Measurements from ENCODE around the gene DBH.

DBH gene

DNA sequence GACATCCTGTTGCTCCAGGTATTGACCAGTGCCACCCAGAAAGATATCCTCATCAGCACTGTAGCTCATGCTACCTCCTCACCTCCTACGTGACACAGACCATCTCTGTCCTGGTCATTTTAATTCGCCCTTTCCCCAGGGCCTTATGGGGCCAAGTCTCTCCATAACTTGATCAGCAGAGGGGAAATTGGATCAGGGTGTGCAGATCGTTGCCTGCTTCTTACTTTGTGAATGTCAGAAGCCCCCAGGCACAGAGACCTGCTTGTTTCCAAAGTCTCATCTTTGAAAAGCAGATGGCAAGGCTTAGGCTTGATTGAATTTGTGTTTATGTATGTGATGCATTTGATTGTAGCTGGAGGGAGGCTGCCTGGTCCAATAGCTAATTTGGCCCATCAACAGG, 8.8 kb upstream of the DBH start:
- DNase-seq = no peak

DNA sequence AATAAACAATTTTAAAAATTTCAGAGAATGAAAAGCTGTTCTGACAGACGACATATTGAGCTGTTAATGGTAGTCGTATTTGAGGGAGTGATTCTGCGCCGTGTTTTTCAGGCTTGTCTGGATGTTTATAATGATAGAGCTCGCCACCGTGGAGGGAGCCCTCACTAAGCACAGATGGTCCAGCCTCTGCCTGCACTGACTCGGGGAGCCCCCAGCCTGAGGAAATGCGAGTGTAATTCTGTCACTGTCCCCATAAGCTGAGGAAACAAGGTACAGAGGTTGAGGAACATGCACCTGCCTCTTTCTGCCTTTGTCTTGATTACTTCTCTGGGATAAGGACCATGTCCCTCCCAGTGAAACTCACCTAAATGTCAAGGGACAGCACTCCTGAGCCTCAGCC, 7.4 kb upstream of the DBH start:
- no peak for DNase-seq

DNA sequence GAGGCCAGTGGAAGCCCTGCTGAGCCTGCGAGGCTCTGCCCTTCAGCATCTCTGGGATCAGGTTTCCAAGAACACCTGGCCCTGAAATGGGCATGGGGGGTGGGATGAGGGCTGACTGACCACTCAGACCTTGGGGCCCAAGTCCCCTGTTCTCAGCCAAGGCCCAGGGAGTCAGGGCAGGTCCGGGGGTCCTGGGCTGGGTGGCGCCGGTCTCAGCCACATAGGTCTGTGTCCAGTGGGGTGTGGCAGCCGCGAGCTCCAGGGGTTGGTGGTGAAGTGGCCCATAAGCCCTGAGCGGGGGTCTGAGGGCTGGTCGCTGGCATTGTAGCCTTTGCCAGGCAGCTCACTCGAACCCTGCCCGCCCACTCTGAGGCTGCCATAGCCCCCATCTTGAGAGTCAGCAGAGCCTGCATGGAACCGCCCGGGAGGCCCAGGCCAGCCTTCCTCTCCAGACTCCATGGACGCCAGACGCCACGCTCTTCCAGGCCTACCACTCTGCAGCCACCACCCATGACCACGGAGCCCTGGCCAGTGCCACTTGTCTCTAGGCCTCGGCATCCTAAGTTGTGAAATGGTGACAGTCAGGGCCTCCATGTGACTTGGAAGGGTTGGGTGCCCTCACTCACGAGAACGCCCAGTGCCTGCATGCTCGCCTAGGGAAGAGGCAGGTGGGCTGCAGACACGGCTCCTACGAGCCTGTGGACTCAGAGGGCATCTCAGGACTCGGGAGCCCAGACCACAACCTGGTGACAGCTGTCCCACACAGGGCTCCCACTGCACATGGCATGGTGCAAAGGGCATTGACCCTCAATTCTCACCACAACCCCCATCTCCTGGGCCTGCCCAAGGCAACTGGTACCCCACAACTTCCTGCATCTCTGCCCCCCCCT, 6.7 kb upstream of the DBH start:
- DNase-seq = no peak

DNA sequence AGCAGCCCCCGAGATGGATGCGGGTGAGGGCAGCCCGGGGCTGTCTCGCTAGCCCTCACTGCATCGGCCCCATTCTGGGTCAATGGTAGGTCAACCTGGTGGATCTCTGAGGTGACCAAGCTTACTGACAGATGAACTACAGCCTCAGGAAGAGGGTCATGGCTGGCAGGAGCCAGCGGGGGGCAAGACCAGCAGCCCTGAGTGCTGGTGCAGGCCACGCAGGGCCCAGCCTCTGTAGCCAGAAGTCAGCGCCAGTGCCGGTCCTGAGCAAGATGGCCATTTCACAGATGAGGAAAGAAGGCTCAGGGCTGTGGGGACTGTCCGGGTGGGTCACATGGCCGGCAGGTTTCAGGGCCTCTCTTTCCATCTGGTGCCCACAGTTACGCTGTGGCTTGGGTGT, 5.1 kb upstream of the DBH start:
- DNase-seq = no peak

DNA sequence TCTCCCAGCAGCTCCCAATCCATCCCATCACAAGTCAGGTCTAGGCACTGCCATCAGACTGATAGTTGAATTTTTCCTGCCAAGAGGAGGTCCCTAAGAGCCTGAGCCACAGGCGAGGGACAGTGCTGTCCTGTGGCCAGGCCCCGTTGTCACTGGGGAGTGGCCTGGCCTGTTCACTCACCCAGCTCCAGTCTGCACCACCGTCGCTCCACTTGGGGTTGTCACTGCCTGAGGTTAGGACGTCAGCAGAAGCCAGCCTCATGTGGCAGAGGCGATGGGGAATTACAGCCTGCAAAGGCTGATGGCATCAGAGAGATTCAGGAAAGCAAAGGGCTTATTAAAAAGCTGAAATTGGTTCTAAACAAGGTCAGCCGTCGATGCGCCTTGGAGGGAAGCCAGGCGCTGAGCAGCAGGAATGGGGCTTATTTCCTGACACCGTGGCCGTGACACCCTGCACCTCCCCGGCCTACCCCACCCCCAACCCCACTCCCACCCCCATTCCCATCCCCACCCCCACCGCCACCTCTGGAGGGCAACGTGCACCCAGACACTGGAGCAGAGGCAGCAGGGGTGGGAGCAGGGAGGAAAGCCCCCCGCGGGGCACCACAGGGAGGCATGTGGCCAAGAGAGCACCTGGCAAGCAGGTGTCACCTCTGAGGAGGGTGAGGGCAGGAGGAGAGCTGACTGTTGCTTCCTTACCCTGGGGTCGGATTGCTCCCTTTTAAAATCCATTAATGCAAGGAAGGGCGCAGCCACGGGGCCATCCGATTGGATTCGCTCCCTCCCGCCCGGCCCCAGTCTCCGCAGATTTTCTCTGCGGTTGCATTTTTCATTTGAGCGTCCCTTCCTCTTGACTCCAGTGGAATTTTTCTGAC, 3.1 kb upstream of the DBH start:
- no peak for DNase-seq

DNA sequence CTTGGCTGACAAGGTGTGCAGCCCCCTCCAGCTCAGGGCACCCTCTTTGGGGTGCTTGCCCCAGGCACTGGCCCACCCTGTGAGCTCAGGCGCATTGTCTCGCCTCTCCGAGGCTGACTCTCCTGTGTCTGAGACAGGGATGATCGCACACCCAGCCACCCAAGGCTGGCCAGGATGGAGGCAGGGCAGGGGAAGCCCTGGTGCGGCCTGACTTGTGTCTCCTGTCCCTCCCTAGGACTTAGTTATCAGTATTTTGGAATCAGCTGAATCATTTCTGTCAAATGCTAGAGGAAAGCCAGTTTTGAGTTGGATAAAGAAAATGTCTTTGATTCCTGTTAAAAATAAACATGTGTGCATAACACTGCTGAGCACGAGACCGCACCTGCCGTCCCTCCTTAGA, 2.5 kb upstream of the DBH start:
- no peak for DNase-seq

DNA sequence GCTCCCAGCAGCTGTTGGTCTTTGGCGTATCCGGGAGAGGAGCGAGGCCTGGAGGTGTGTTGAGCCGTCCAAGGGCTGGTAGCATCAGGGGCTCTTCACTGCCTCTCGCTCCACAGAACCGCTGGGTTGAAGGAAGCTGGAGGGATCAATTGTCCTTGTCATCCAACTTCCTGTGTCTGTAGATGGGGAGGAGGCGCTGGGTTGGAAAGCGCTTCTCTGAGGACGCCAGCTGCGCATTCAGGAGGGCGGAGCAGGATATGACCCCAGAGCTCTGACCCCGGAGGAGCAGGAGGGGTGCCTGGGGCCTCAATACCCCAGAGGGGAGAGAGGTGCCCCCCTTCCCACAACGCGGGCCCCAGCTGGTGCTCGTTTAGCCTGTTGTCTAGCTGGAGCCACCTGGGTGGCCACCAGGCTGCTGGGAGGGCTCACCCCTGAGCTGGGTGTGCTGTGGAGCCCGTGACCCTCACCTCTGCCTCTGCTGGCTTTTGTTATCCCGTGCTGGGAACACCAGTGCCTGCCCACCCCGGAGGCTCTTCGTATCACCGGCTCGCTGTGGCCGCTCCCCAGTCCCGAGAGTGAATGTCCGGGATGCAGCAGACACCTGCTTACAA, 2.0 kb upstream of the DBH start:
- no peak for DNase-seq

DNA sequence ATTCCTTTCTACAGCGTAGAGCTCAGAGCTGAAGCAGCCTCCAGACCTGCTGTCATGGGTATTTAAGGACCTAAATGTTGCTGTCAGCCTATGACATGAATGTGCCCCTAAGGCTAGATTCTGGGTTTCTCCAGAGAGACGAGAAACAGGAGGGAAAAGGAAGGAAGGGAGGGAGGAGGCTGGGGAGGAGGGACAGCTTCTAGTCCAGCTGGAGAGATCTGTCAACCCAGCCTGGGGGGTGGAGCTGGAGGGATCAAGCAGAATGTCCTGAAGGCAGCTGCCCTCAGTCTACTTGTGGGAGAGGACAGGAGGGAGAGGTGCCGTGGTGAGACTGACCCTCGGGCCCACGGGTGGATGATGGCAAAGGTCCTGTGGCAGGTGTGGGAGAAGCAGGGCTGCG, 1.1 kb upstream of the DBH start:
- DNase-seq = no peak

DNA sequence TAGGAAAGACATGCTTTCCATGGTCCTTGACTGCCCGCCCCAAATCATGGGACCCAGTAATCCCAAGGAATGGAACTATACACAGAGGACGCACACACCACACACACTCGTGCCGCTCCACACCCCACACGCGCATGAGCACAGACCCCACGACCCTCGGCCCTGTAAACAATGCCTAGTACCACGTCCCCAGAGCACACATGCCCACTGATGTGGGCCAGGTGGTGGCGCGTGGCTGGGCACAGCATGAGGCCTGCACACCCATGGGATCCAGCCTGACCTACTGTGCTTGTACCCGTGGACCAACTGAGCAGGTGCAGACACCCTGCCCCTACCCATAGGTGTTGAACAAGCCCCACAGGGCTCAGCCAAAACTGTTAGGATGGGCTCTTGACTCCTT, 739 bp downstream of the DBH start:
- DNase-seq = no peak

DNA sequence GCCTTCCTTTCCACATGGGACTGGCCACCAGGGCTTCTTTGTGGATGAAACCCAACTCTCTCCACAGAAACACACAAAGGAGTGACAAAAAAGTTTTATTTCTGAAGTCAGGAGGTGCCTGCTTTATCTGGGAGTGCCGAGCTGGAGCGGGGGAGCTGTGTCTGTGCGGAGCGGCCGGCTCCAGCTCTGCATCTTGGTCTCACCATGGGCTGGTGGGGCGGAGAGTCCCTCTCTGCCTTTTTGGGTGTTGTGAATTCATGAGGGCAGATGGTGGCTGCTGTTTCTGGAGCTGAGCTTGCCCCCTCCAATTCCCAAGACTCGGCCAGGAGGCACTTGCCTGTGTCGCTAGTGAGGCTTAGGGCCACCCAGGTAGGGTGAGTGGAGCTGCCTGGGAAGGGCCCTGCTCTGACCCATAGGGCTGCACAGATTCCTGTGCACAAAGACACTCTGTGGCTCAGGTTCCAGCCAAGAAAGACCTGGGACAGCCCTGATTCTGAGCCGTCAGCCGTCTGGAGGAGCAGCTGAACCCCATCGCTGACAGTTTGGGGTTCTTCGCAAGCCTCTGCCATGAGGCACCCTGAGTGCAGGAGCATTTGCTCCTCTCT, 1.4 kb downstream of the DBH start:
- DNase-seq = no peak

DNA sequence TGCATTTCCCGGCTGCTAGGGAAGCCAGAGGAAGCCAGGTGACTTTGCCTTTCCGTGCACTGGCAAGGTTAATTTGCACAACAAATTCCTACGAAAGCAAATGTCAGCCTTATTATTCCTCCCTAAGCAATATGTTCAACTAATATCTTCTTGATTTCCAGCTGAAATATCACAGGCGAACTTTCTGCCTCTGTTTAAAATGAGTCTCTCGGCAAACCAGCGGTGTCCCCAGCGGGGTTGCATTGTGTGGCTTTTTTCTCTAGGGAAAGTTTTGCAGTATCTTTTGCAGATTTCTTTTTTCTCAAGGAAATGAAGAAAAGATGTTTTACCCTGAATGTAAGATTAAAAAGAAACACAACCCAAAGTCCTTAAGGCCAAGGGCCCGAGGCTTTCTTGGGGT, 1.9 kb downstream of the DBH start:
- DNase-seq = no peak

DNA sequence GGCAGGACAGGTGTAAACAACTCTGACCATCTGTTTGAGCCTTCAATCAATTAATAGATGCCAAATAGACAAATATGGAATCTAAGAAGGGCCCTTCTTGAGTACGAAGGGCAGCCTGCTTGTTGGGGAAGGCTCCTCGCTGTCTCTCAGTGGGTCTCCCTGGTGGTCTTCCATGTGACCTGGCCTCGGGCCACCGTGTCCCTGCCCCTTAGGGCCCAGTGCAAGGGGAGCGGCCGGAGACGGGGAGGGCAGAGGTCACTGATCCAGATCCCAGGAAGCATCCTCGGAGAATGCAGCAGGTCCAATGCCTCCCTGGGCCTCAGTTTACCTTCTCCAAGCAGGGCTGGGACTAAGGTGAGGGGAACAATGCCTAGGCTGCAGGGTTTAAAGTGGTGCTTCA, 2.5 kb downstream of the DBH start:
- no peak for DNase-seq

DNA sequence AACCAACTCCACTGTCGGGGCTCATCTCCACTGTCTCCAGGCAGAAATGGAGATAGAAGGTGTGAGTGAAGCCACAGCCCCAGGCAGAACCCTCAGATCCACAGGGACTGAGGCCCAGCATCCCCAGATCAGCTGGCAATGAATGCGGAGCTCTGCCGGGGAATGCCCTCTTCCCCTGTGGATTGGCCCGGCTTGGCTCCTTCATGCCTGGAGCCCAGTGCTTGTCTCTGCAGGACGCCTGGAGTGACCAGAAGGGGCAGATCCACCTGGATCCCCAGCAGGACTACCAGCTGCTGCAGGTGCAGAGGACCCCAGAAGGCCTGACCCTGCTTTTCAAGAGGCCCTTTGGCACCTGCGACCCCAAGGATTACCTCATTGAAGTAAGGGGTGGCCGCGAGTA, 3.5 kb downstream of the DBH start:
- DNase-seq = no peak

DNA sequence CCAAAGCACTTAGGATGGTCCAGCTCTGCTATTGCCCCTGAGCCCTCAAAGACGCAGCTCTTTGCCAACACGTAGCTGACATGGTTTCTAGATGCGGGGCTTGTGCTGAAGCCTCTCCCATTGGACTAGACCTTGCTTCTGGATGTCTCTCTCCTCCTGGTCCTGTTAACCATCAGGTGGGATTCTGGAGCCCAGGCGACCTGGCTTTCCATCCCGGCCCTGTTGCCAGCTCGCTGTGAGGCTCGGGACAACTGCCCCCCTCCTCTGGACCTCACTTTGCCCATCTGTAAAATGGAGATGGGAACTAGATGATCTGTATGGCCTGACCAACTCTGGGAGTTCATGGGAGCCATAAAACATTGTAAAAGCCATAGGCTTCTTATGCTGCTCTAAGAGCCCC, 4.0 kb downstream of the DBH start:
- DNase-seq = no peak

DNA sequence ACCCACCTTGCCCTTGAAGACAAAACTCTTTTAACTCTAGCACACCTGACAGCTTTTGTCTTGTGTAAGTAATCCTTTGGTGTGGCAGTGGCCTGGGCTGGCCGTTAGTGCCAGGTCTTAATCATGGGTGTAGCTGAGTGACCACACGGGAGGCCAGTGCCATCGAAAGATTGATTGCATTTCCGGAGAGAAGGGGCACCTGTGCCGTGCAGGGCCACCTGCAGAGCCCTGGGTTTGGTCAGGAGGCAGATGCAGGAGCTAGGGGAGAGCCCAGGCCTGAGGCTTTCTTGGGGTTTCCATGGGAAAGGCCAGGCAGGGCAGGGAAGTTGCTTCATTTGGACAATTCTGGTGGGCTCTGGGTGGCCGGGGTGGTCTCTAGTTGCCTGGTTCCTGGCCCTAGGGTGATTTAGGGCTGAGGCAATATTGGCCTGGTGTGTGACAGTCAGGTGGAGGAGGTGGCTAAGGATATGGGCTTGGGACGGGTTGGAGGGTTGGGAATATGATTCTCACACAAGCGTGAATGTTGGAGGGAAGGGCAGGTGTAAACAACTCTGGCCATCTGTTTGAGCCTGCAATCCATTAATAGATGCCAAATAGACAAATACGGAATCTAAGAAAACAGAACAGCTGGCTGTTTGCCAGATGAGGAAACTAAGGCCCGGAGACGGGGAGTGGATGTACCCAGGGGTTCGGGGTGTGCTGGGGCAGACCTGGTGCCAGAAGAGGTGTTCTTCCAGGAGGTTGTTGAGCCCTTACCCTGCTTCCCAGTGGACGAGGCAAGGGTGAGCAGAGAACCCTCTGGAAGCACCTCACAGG, 4.6 kb downstream of the DBH start:
- DNase-seq = no peak

DNA sequence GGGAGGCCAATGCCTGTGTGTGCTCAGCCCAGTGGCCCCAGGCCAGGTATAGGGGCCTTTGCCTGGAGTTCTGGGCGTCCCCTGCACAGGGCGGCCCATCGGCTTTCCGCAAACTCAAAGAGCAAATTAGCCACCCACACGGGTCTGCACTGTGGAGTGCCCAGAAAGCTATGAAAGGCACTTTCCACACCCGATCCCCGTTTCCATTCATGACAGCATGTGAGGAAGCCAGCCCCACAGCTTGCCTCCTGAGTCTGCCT, 5.2 kb downstream of the DBH start:
- DNase-seq = no peak

DNA sequence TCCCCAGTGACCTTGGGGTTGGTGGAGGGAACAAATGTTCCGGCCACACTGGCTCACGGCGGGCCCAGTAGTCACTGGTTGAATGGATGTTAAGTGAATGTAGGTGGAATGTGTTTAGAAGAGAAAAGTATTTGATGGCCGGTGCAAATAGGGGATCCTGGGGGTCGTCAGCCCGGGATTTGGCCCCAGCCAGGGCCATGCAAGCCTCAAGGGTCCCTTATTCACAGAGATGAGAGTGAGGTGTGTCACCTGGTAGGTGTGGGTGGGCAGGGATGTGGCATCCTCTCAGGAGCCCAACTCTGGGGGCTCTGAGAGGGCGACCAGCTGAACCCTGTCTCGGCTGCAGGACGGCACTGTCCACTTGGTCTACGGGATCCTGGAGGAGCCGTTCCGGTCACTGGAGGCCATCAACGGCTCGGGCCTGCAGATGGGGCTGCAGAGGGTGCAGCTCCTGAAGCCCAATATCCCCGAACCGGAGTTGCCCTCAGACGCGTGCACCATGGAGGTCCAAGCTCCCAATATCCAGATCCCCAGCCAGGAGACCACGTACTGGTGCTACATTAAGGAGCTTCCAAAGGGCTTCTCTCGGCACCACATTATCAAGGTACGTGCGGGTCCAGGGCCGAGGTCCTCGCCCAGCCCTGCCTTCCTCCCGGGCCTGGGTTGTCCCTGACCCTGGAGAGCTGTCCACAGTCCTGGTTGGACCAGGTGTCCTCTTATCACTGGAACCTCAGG, 5.9 kb downstream of the DBH start:
- no peak for DNase-seq

DNA sequence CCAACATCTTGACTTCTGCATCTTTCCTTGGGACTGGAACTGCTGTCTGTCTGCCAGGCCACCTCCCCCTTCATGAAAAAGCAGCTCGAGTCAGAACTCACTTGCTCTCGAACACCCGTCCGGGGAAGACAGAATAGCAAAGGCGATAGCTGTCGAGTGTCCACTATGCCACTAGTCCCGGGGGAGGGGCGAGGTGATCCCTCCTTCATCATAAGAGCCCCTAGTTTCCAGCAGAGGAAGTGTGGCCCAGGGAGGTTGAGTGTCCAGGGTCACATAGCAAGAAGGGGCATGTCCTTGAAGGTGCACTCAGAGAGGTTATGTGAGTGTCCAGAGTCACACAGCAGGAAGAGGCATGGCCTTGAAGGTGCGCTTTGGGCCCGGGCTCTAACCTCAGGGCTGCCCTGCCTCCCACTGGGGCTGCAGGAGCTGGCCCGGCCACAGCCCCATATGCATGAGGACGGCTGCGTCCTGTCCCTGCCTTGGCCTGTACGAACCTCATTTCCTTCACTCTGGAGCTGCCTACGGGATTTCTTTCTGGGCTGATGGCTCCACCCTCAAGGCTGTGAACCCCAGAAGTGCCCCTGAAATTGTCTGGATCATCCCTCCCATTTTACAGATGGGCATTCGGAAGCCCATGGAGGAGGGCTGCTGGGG, 6.7 kb downstream of the DBH start:
- no peak for DNase-seq

DNA sequence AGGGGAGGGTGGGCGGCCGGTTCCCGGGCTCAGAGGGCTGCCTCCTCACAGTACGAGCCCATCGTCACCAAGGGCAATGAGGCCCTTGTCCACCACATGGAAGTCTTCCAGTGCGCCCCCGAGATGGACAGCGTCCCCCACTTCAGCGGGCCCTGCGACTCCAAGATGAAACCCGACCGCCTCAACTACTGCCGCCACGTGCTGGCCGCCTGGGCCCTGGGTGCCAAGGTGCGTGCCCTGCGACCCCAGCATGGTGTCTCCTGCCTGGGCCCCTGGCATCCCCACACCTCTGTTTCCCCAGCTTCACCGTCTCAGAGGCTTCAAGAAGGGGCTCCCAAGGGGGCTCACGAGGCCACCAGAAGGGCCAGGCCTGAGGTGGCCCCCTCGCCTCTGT, 7.2 kb downstream of the DBH start:
- no peak for DNase-seq

DNA sequence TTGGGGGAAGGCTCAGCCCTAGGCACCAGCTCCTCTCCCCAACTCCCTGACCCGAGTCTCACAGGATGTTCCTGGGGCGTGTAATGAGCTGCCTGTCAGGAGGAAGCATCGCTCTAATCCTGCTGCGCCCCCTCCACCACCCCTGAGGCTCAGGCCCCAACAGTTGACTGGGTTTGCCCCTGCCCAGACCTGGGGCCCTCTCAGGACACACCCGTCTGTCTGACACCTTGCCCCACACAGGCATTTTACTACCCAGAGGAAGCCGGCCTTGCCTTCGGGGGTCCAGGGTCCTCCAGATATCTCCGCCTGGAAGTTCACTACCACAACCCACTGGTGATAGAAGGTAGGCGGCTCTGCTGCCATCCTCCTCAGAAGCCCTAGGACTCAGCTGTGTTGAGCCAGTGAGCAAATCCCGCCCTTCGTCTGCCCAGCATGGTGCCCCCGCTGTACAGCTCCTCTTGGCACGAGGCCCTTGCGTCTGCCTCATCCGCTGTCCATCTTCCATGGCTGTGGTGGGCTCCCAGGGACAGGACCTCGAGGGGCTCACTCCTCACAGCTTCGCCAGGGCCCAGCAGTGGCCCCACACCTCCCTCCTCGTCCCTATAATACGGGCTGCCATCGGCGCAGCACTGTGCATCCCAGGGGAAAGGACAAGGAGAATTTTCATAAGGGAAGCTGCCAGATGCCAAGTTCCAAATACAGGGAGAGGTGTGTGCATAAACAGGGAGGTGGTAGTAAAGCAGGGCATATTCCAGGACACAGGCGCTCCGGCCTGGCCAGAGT, 8.0 kb downstream of the DBH start:
- no peak for DNase-seq

Data from bone marrow (tissue), 2 donors.